GM12891 (cell line): ENCODE results near the gene COL26A1.

Experiments
- DNase-seq: peaks from one replicate; pipeline ENCODE4 v3.0.0; 2011; ENCODE audit warnings: low spot score; ENCODE audit not compliant: insufficient read length
- FAIRE-seq: peaks from 2 replicates; lab custom pipeline; 2011; peaks lifted over from hg19 to GRCh38; lab: Jason Lieb, UNC
- PAX5 ChIP-seq: IDR thresholded peaks from 2 replicates; pipeline ENCODE4 v1.6.1; 2011; ENCODE audit warnings: low read length, moderate library complexity, mild to moderate bottlenecking; ENCODE audit not compliant: insufficient read depth, severe bottlenecking
- POLR2A ChIP-seq: IDR thresholded peaks from 2 replicates; pipeline ENCODE4 v1.6.1; 2011; ENCODE audit warnings: low read depth, low read length, control low read depth
- POLR2AphosphoS5 ChIP-seq: IDR thresholded peaks from 2 replicates; pipeline ENCODE4 v1.6.1; 2011; ENCODE audit warnings: low read depth, low read length, control low read depth
- POU2F2 ChIP-seq: IDR thresholded peaks from 2 replicates; pipeline ENCODE4 v1.6.1; 2011; ENCODE audit warnings: low read depth, mild to moderate bottlenecking, control low read depth, low read length, moderate library complexity
- SPI1 ChIP-seq: IDR thresholded peaks from 2 replicates; pipeline ENCODE4 v1.6.1; 2011; ENCODE audit warnings: low read depth, low read length, control low read depth
- TAF1 ChIP-seq: IDR thresholded peaks from 2 replicates; pipeline ENCODE4 v1.6.1; 2011; ENCODE audit warnings: low read depth, low read length, control low read depth

Gene COL26A1

DNA sequence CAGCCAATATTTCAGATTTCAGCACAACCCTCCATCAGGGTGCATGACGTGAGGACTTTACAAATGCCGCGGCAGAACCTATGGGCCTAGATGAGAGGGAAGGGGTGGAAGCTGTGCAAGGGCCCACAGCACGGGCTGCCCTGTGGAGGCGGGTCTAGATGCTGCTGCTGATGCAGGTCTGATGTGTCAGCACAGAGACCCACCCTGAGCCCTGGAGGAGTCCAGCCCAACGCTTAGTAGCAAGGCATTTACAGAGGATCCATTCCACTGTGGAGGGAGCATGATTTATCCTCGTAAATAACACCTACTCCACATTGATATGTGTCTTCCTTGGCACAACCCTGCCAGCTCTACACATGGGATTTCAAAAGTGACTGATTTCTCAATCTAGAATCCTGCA is 217.9 kb downstream of the COL26A1 start:
- no peak for DNase-seq
- TF ChIP-seq POLR2AphosphoS5 (no peak), POU2F2 (no peak), TAF1 (no peak), POLR2A (no peak), PAX5 (no peak), SPI1 (no peak)
- no peak for FAIRE-seq

DNA sequence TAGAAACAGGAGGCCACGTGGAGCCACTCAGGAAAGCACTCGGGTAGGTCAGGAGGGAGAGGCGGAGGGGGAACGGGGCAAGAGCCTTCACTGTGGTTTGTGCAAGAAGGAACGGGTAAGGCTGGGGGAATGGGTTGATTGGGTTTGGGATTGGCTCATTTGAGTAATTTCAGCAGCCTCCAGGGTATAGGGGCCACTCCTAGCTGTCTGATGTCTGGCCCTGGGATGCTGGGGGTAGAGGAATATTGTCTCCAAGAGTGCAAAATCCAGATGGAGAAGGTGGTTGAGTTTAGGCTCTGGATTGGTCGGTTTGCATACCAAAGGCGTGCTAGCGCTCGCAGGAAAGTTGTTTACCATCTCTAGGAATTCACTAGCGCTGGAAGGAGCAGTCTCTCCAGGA is 219.2 kb downstream of the COL26A1 start:
- FAIRE-seq, result no peak
- no peak for DNase-seq
- TF ChIP-seq SPI1 (no peak), POLR2AphosphoS5 (no peak), PAX5 (no peak), POLR2A (no peak), TAF1 (no peak), POU2F2 (no peak)

DNA sequence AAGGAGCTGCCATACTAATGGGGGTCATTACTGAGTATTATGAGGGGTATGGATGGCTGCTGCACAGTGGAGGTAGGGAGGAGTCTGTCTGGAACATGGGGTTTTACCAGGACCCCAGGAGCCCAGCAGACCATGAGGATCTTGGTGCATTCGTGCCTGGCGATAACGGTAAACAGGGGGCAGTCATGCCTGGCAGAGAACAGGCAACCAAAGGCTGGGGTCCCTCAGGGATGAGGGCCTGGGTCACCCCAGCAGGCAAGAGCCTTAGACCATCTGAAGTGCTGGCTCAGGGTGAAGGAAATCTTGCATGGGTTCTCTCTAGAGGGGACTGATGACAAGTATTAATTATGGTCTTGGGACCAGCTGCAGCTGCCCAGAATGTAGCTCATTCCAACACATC is 220.3 kb downstream of the COL26A1 start:
- no peak for FAIRE-seq

DNA sequence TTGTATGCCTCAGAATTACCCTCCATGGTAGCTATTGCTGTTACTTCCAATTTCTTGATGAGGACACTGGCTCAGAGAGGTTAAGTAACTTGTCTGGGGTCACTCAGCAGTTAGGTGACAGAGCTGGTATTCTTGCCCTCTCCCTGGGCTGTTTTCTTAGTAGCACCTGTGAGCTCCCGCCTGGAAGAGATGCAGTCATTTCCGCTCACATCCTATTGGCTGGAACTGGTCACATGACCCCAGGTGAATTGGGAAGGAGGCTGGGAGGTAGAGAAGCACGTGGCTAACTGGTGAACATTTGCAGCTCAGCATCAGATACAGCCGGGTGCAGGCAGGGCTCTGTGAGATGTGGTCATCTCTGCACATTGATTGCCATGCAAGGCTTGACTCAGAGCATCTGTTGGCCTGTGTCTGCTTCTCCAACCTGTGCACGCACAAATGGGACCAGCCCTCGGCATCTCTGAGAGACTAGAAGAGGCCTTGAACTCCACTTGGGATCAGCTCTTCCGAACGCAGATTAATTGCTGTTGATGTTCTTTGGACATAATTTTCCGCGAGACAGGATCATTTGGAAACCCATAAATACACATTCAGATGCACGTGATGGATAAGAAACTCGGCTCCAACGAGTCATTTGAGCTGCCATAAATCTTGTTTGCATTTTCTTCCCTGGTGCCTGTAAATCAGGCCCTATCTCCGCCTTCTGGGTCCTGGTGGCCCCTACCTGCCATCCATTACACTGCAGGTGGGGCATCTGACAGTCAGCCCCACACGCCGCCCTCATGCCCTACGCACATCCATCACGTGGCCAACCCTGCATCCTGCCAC is 223.6 kb downstream of the COL26A1 start:
- DNase-seq (no peak), FAIRE-seq (no peak)
- TF ChIP-seq SPI1, result no peak
- no peak for TF ChIP-seq POLR2A
- no peak for TF ChIP-seq POLR2AphosphoS5
- TF ChIP-seq TAF1, result no peak
- no peak for TF ChIP-seq PAX5

More for the DNA sequence above, 220.3 kb downstream of the COL26A1 start:
- no peak for TF ChIP-seq TAF1
- no peak for TF ChIP-seq POU2F2
- DNase-seq, result no peak

DNA sequence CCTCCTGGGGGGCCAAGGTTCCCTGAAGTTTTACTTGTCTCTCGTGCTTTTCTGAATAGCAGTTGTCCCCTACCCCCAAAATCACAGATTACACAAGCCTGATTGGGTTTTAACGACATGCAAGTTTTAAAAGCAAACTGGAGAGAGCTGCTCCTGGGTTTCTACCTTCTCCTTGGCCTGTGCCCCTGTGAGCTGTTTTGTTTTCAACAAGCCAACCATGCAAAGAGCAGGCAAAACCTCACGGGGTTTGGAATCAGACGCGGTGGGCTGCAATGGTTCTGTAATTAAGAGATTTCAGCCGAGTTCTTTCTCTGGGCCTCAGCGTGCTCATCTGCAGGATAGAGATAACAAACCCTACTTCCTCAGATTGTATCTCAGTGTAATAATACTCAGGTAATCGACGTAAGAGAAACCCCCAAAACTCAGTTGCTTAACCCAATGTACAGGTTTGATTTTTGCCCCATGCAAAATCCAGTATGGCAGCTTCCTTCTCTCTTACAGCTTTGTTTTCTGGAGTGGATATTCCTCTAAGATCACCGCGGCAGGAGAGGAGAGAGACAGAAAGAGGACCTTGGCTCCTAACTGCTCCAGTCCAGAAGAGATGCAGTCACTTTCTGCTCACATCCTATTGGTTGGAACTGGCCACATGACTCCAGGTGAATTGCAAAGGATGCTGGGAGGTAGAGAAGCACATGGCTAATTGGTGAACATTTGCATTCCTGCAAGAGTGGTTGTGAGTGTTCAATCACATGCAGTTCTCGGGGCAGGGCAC is 224.4 kb downstream of the COL26A1 start:
- TF ChIP-seq PAX5 (no peak), POLR2AphosphoS5 (no peak), TAF1 (no peak), POLR2A (no peak), SPI1 (no peak), POU2F2 (no peak)
- no peak for DNase-seq

DNA sequence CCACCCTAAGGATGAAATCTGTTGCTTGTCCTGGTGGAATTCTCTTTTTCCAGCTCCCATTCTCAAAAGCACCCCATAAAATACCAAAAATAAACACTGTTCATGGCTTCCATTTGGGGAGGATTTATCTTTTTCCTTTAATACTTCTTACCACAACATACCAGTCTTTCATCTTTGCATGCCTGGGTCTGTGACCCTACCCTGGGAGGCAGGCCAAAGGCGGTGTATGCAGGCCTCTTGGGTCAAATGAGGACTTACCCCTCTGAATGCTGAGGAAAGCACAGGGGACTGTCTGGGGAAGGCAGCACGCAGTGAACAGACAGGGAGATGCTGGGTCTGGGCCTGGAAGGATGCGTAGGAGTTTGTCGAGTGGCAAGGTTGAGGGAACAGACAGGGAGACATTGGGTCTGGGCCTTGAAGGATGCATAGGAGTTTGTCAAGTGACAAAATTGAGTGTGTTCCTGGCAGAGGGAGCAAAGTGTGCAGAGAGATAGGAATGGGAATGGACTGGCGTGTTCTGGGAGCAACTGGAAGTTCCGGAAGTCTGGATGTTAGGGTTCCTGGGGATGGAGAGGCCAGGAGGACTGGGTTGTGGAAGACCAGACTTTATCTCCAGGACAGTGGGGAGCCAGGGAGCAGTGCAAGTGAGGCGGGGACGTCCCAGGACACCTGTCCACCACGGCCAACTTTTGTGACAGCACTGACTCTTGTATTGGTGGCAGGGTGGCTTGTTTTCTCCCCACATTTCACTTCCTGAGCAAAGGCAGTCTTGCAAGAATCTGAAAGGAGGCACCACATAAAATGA is 225.7 kb downstream of the COL26A1 start:
- no peak for FAIRE-seq
- TF ChIP-seq TAF1 (no peak), PAX5 (no peak)
- no peak for DNase-seq

More for the DNA sequence above, 224.4 kb downstream of the COL26A1 start:
- no peak for FAIRE-seq

DNA sequence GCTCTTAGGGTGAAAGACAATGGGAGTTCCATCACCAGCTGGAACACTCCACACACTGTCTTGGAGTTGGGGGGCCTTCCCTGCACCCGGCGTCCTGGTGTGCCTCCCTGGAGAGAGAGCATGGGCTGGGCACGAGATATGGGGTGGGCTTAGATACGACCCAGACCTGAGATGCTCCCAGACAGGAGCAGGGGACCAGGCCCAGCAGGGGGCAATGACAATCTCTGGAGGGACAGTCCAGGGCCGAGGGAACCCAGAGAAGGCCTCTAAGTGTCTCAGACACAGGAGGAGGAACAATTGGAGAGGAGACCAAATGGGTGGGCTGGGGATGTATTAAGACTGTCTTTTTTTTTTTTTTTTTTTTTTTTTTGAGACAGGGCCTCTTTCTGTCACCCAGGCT is 226.4 kb downstream of the COL26A1 start:
- no peak for DNase-seq
- no peak for FAIRE-seq
- TF ChIP-seq POLR2AphosphoS5 (no peak), PAX5 (no peak), SPI1 (no peak), POU2F2 (no peak), POLR2A (no peak), TAF1 (no peak)

DNA sequence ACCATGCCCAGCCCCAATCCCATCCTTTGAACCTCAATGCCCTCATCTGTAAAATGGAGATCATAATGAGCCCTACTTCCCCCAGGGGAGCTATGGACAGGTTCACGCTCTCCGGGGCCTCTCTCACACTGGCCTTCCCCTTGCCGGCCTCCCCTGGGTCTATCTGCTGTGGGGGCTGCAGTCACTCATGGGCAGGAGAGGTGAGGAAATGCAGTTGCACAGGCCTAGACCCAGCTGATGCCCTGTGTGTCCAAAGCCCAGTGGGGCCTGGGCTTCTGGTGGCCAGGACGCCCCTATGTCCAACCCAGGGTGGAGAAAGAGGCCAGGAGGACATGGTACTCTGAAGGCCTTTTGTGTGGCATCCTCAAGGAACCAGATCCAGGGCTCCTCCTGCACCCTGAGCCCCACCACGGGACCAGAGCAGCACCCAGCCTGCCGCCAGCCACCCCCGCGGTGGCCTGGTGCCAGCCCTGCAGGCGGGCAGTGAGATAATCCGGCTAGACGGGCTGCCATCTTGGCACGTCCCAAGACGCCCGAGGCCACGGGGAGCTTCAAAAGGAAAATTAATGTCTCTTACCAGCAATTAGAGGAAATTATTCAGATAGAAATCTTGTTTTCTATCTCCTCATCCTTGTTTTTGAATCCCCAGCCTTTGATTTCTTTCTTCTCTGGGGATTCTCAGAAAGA is 227.4 kb downstream of the COL26A1 start:
- TF ChIP-seq TAF1 (no peak), POLR2A (no peak), SPI1 (no peak), POLR2AphosphoS5 (no peak)
- FAIRE-seq (no peak), DNase-seq (no peak)
